Measurements from ENCODE around the gene TPSAB1. TPM values are rescaled to one million over a fixed set of nuclear protein-coding genes. Genes with fewer than 3 reads are reported as not detected.

The TPSAB1 gene
- polyA plus RNA-seq, 3 donors: not detected

DNA sequence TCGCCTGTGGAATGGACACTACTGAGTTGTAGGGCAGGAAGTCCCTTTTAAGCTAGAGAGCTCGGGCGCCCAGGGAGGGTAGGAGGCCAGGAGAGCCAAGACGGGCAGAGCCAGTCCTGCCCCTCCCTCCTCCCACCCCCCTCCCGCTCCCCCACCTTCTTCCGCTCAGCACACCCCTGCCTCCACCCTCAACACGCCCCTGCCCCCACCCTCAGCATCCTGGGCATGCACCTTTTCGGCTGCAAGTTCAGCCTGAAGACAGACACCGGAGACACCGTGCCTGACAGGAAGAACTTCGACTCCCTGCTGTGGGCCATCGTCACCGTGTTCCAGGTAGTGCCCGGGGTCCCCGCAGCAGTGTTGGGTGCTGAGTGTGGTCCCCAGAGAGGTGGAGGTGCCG, 33.7 kb upstream of the TPSAB1 start:
- WGBS (ENCODE audit: insufficient coverage): 86% methylated on average over 11 of the region's 16 CpGs
- H3K4me1 ChIP-seq (ENCODE audit: control insufficient read depth in 1 of 2, insufficient read depth in 2 of 2, low read length in 2 of 2): no peaks in the 10 kb centered on the region
- intact Hi-C loops (cut with micrococcal nuclease): no loop called here
- no peak for TF ChIP-seq CTCF (IDR thresholded peaks at IDR 0.05)
- H3K9ac ChIP-seq (ENCODE audit: insufficient read depth, low read length, poor library complexity, severe bottlenecking): no peak overlapping the region
- H3K27ac ChIP-seq (ENCODE audit: low read depth in 1 of 2, low read length in 2 of 2): no peak overlapping the region
- H3K4me2 ChIP-seq (replicated peaks; ENCODE audit: extremely low read depth, low read length, poor library complexity, severe bottlenecking): no peak overlapping the region
- no peaks in the 10 kb centered on the region for H3K79me2 ChIP-seq (ENCODE audit: insufficient read depth, low read length)
- Mint-ChIP-seq H3K36me3 (no peaks in the 10 kb centered on the region), H3K9me3 (peaks cover 0 to 3% (median 0%) of the 10 kb centered on the region in 7 donors), H3K4me1 (no peaks in the 10 kb centered on the region), H3K27ac (no peak overlapping the region), H3K4me3 (no peak overlapping the region), H3K27me3 (ENCODE audit: low read depth in 3 of 3) (no peaks in the 10 kb centered on the region)
- DNase-seq: no peak
- no peaks in the 10 kb centered on the region for H4K20me1 ChIP-seq (ENCODE audit: insufficient read depth, low read length)
- H3K27me3 ChIP-seq (ENCODE audit: control insufficient read depth in 2 of 2, insufficient read depth in 2 of 2, low read length in 2 of 2): no peaks in the 10 kb centered on the region
- H3K9me3 ChIP-seq (replicated peaks in 1 of 2; ENCODE audit: control insufficient read depth in 1 of 2, insufficient read depth in 1 of 2, low read length in 2 of 2): no peaks in the 10 kb centered on the region
- no peak overlapping the region for H3K4me3 ChIP-seq (replicated peaks in 1 of 3; ENCODE audit: low read depth in 2 of 3, low read length in 3 of 3)
- H2AFZ ChIP-seq (ENCODE audit: insufficient read depth, low read depth, low read length, poor library complexity, severe bottlenecking): no peak overlapping the region
- no peaks in the 10 kb centered on the region for H3K36me3 ChIP-seq (replicated peaks in 1 of 2; ENCODE audit: control insufficient read depth in 1 of 2, insufficient read depth in 2 of 2, low read length in 2 of 2)

DNA sequence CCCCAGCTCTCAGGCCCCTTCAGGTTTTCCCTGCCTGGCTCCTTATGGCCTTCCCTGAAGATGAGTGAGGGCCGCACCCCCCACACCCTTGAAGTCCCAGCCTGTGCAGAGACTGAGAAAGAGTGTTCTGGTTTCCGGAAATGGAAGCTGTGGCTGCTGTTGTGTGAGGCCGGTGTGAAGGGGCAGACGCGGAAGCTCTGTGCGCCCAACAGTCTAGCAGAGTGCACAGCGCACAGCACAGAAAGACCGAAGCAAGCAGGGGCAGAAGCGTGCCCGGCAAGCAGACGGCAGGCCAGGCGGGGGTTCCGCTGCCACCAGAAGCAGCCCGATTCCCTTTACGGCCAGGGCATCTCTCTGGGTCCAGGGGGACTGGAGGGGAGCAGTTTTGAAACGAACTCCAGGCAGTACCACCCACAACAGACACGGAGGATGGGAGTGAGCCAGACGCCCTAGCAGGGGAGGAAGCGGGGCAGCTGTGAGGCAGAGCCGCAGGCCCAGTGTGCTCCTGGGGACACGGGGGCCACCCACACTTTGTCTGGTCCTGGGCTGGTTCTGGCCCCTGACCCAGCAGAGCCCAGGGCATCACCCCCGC, 32.2 kb upstream of the TPSAB1 start:
- H3K27ac ChIP-seq (ENCODE audit: low read depth in 1 of 2, low read length in 2 of 2): no peak overlapping the region
- no peak overlapping the region for H2AFZ ChIP-seq (ENCODE audit: insufficient read depth, low read depth, low read length, poor library complexity, severe bottlenecking)
- no peak overlapping the region for H3K4me3 ChIP-seq (replicated peaks in 1 of 3; ENCODE audit: low read depth in 2 of 3, low read length in 3 of 3)
- Mint-ChIP-seq H3K4me1 (no peaks in the 10 kb centered on the region), H3K27me3 (ENCODE audit: low read depth in 3 of 3) (no peaks in the 10 kb centered on the region), H3K36me3 (no peaks in the 10 kb centered on the region), H3K9me3 (no peaks in the 10 kb centered on the region), H3K4me3 (no peak overlapping the region), H3K27ac (no peak overlapping the region)
- WGBS (ENCODE audit: insufficient coverage): 64% methylated on average over 21 of the region's 22 CpGs
- no peak overlapping the region for H3K9ac ChIP-seq (ENCODE audit: insufficient read depth, low read length, poor library complexity, severe bottlenecking)
- no peak for DNase-seq
- no peak for TF ChIP-seq CTCF (IDR thresholded peaks at IDR 0.05)
- no peaks in the 10 kb centered on the region for H4K20me1 ChIP-seq (ENCODE audit: insufficient read depth, low read length)
- H3K36me3 ChIP-seq (replicated peaks in 1 of 2; ENCODE audit: control insufficient read depth in 1 of 2, insufficient read depth in 2 of 2, low read length in 2 of 2): no peaks in the 10 kb centered on the region
- H3K9me3 ChIP-seq (replicated peaks in 1 of 2; ENCODE audit: control insufficient read depth in 1 of 2, insufficient read depth in 1 of 2, low read length in 2 of 2): no peaks in the 10 kb centered on the region
- no peak overlapping the region for H3K4me2 ChIP-seq (replicated peaks; ENCODE audit: extremely low read depth, low read length, poor library complexity, severe bottlenecking)
- H3K79me2 ChIP-seq (ENCODE audit: insufficient read depth, low read length): no peaks in the 10 kb centered on the region
- no peaks in the 10 kb centered on the region for H3K4me1 ChIP-seq (ENCODE audit: control insufficient read depth in 1 of 2, insufficient read depth in 2 of 2, low read length in 2 of 2)
- H3K27me3 ChIP-seq (ENCODE audit: control insufficient read depth in 2 of 2, insufficient read depth in 2 of 2, low read length in 2 of 2): no peaks in the 10 kb centered on the region
- intact Hi-C loops (cut with micrococcal nuclease): no loop called here
